T-helper 2 cell treated with Interferon-gamma antibody and Interleukin-4, amounts not matched to agents 5 μg/mL and 100 μg/mL, for 36 hours (primary cell): ENCODE data around the gene INTS6.

Experiments
- DNase-seq: peaks from one replicate; pipeline ENCODE4 v3.0.0; 2021; ENCODE audit warnings: low spot score
- H3K27ac Mint-ChIP-seq: one replicate; pipeline ENCODE4 v1.8.0; 2021; ENCODE audit warnings: mild to moderate bottlenecking, mixed read lengths
- H3K27me3 Mint-ChIP-seq: one replicate; pipeline ENCODE4 v1.8.0; 2021; ENCODE audit warnings: low read depth, mixed read lengths
- H3K36me3 Mint-ChIP-seq: one replicate; pipeline ENCODE4 v1.8.0; 2021; ENCODE audit warnings: low read depth, mixed read lengths
- H3K4me1 Mint-ChIP-seq: one replicate; pipeline ENCODE4 v1.8.0; 2021; ENCODE audit warnings: low read depth, mixed read lengths
- H3K4me3 Mint-ChIP-seq: one replicate; pipeline ENCODE4 v1.8.0; 2022; ENCODE audit warnings: mild to moderate bottlenecking, moderate library complexity, mixed read lengths
- H3K9me3 Mint-ChIP-seq: one replicate; pipeline ENCODE4 v1.8.0; 2021; ENCODE audit warnings: mixed read lengths

Gene INTS6

GRCh38 chr13:51477653-51478324 is 25.0 kb upstream of the INTS6 start:
- DNase-seq, result no peak
- H3K9me3 Mint-ChIP-seq, result no peaks in the 10 kb centered on the region
- no peaks in the 10 kb centered on the region for H3K36me3 Mint-ChIP-seq
- peaks cover 3% of the 10 kb centered on the region for H3K27me3 Mint-ChIP-seq
- no peak overlapping the region for H3K27ac Mint-ChIP-seq
- H3K4me3 Mint-ChIP-seq, result no peak overlapping the region
- H3K4me1 Mint-ChIP-seq, result peaks cover 3% of the 10 kb centered on the region

GRCh38 chr13:51477149-51477548 is 24.3 kb upstream of the INTS6 start:
- Mint-ChIP-seq H3K36me3 (no peaks in the 10 kb centered on the region), H3K4me1 (peaks cover 3% of the 10 kb centered on the region), H3K4me3 (no peak overlapping the region), H3K27me3 (peaks cover 3% of the 10 kb centered on the region), H3K27ac (no peak overlapping the region), H3K9me3 (no peaks in the 10 kb centered on the region)
- no peak for DNase-seq

- DNase-seq, result no peak
- Mint-ChIP-seq H3K27ac (no peak overlapping the region), H3K4me3 (no peak overlapping the region), H3K27me3 (peaks cover 3% of the 10 kb centered on the region), H3K9me3 (no peaks in the 10 kb centered on the region), H3K4me1 (peaks cover 3% of the 10 kb centered on the region), H3K36me3 (no peaks in the 10 kb centered on the region)
Measured at GRCh38 chr13:51475727-51476501, 23.1 kb upstream of the INTS6 start.

- Mint-ChIP-seq H3K36me3 (no peaks in the 10 kb centered on the region), H3K4me3 (no peak overlapping the region), H3K27me3 (no peaks in the 10 kb centered on the region), H3K27ac (no peak overlapping the region), H3K9me3 (no peaks in the 10 kb centered on the region), H3K4me1 (no peaks in the 10 kb centered on the region)
- no peak for DNase-seq
Measured at GRCh38 chr13:51469790-51470189, 17.0 kb upstream of the INTS6 start.

GRCh38 chr13:51467730-51468129 is 14.9 kb upstream of the INTS6 start:
- no peak for DNase-seq
- H3K27ac Mint-ChIP-seq, result no peak overlapping the region
- H3K36me3 Mint-ChIP-seq, result no peaks in the 10 kb centered on the region
- H3K4me3 Mint-ChIP-seq, result no peak overlapping the region
- H3K4me1 Mint-ChIP-seq, result no peaks in the 10 kb centered on the region
- no peaks in the 10 kb centered on the region for H3K27me3 Mint-ChIP-seq
- no peaks in the 10 kb centered on the region for H3K9me3 Mint-ChIP-seq

GRCh38 chr13:51465124-51465523 is 12.3 kb upstream of the INTS6 start:
- H3K36me3 Mint-ChIP-seq, result no peaks in the 10 kb centered on the region

GRCh38 chr13:51457086-51457815 is 4.4 kb upstream of the INTS6 start:
- no peak for DNase-seq
- Mint-ChIP-seq H3K27ac (no peak overlapping the region), H3K4me1 (peaks cover 18% of the 10 kb centered on the region), H3K9me3 (peaks cover 10% of the 10 kb centered on the region), H3K4me3 (no peak overlapping the region), H3K27me3 (no peaks in the 10 kb centered on the region), H3K36me3 (peaks cover 32% of the 10 kb centered on the region)

More at GRCh38 chr13:51465124-51465523, 12.3 kb upstream of the INTS6 start:
- H3K4me1 Mint-ChIP-seq, result no peaks in the 10 kb centered on the region
- no peak overlapping the region for H3K27ac Mint-ChIP-seq
- DNase-seq, result no peak
- no peaks in the 10 kb centered on the region for H3K27me3 Mint-ChIP-seq
- no peak overlapping the region for H3K4me3 Mint-ChIP-seq
- H3K9me3 Mint-ChIP-seq, result peaks cover 3% of the 10 kb centered on the region

GRCh38 chr13:51456510-51456909 is 3.7 kb upstream of the INTS6 start:
- Mint-ChIP-seq H3K27me3 (no peaks in the 10 kb centered on the region), H3K36me3 (peaks cover 32% of the 10 kb centered on the region), H3K4me3 (no peak overlapping the region), H3K9me3 (peaks cover 10% of the 10 kb centered on the region), H3K4me1 (peaks cover 18% of the 10 kb centered on the region), H3K27ac (no peak overlapping the region)
- DNase-seq, result no peak

GRCh38 chr13:51455532-51455931 is 2.7 kb upstream of the INTS6 start:
- DNase-seq, result no peak
- Mint-ChIP-seq H3K9me3 (peaks cover 7% of the 10 kb centered on the region), H3K27me3 (no peaks in the 10 kb centered on the region), H3K4me3 (no peak overlapping the region), H3K27ac (no peak overlapping the region), H3K36me3 (peaks cover 39% of the 10 kb centered on the region), H3K4me1 (peaks cover 20% of the 10 kb centered on the region)

GRCh38 chr13:51453959-51454703 is 1.3 kb upstream of the INTS6 start:
- Mint-ChIP-seq H3K27ac (peak overlapping the region; percentile 91), H3K27me3 (no peaks in the 10 kb centered on the region), H3K4me3 (peak overlapping the region; percentile 85), H3K4me1 (peaks cover 28% of the 10 kb centered on the region), H3K36me3 (peaks cover 44% of the 10 kb centered on the region), H3K9me3 (peaks cover 3% of the 10 kb centered on the region)
- peak; percentile 50 for DNase-seq

GRCh38 chr13:51453207-51453958 is 547 bp upstream of the INTS6 start:
- peak; percentile 82 for DNase-seq
- H3K9me3 Mint-ChIP-seq, result peaks cover 3% of the 10 kb centered on the region
- peaks cover 43% of the 10 kb centered on the region for H3K36me3 Mint-ChIP-seq
- peak overlapping the region; percentile 85 for H3K4me3 Mint-ChIP-seq
- H3K4me1 Mint-ChIP-seq, result peaks cover 31% of the 10 kb centered on the region
- no peaks in the 10 kb centered on the region for H3K27me3 Mint-ChIP-seq
- peak overlapping the region; percentile 91 for H3K27ac Mint-ChIP-seq

- DNase-seq, result peak; percentile 72
Measured at GRCh38 chr13:51451467-51452360, 1.1 kb downstream of the INTS6 start.

More at GRCh38 chr13:51451467-51452360, 1.1 kb downstream of the INTS6 start:
- H3K4me3 Mint-ChIP-seq, result peak overlapping the region; percentile 92
- peaks cover 3% of the 10 kb centered on the region for H3K9me3 Mint-ChIP-seq
- peaks cover 42% of the 10 kb centered on the region for H3K36me3 Mint-ChIP-seq
- H3K4me1 Mint-ChIP-seq, result peaks cover 28% of the 10 kb centered on the region
- peak overlapping the region; percentile 92 for H3K27ac Mint-ChIP-seq
- no peaks in the 10 kb centered on the region for H3K27me3 Mint-ChIP-seq
